PC-9 (cell line): Measurements from ENCODE around the gene HHIPL1.

ENCODE experiments used
- CTCF ChIP-seq: fragments of 200-600 bp; sonication (generic); conservative IDR thresholded peaks from 2 replicates; pipeline ENCODE4 v1.6.1; 2017; ENCODE audit warnings: mixed run types, antibody characterized with exemption, mild to moderate bottlenecking, moderate library complexity
- EZH2 ChIP-seq: fragments of 200-600 bp; sonication (generic); IDR thresholded peaks from 2 replicates; pipeline ENCODE4 v1.8.0; 2017; ENCODE audit warnings: antibody characterized with exemption, low read depth

- no peak for TF ChIP-seq CTCF
- TF ChIP-seq EZH2: no peak
Measured at GRCh38 chr14:99706107-99706900, 61.4 kb downstream of the HHIPL1 start.
